SJCRH30 (cell line): ENCODE results near the gene MRPS31. TPM values are rescaled to one million over a fixed set of nuclear protein-coding genes. Genes with fewer than 3 reads are reported as not detected.

Source experiments
- DNase-seq, 2 experiments: peaks; one replicate each; pipeline ENCODE4 v3.0.0-alpha.2; 2015 to 2020
- H3K27ac ChIP-seq: fragments of 250-450 bp; sonication (Bioruptor Pico); 2 replicates; pipeline ENCODE4 v1.5.1; 2020; ENCODE audit warnings: mild to moderate bottlenecking, moderate library complexity
- H3K27me3 ChIP-seq: fragments of 250-450 bp; sonication (Bioruptor Pico); 2 replicates; pipeline ENCODE4 v1.5.1; 2020; ENCODE audit warnings: mild to moderate bottlenecking, moderate library complexity
- H3K36me3 ChIP-seq: fragments of 250-450 bp; sonication (Bioruptor Pico); 2 replicates; pipeline ENCODE4 v1.5.1; 2020; ENCODE audit warnings: mild to moderate bottlenecking, moderate library complexity
- H3K4me1 ChIP-seq: fragments of 250-450 bp; sonication (Bioruptor Pico); 2 replicates; pipeline ENCODE4 v1.5.1; 2020; ENCODE audit warnings: mild to moderate bottlenecking, moderate library complexity
- H3K4me3 ChIP-seq: fragments of 250-450 bp; sonication (Bioruptor Pico); 2 replicates; pipeline ENCODE4 v1.5.1; 2020; ENCODE audit warnings: mild to moderate bottlenecking, moderate library complexity
- H3K9me3 ChIP-seq: fragments of 250-450 bp; sonication (Bioruptor Pico); replicated peaks from 2 replicates; pipeline ENCODE4 v1.5.1; 2020; ENCODE audit warnings: mild to moderate bottlenecking, moderate library complexity
- total RNA-seq: library from RNA; depleted of rRNA; stranded (reverse); fragments of >200 nt; shearing (Covaris generic); gene quantifications from 2 replicates; pipeline ENCODE4 v1.2.3, GENCODE V29; 2014; rRNA removed

MRPS31 gene
- total RNA-seq, 1 experiment from 2014 or later: 38.6 TPM

GRCh38 chr13:40681341-40682146, 89.4 kb downstream of the MRPS31 start:
- H3K4me3 ChIP-seq: peak overlapping the region; percentile 5; the same call in 1 of the 2 replicates
- peak; percentile 79 to 89 for DNase-seq
- H3K4me1 ChIP-seq: peaks cover 18% of the 10 kb centered on the region
- H3K27me3 ChIP-seq: no peaks in the 10 kb centered on the region
- peak overlapping the region; percentile 3; the same call in 1 of the 2 replicates for H3K27ac ChIP-seq
- H3K9me3 ChIP-seq: no peaks in the 10 kb centered on the region
- H3K36me3 ChIP-seq: no peaks in the 10 kb centered on the region

GRCh38 chr13:40680659-40681323, 90.2 kb downstream of the MRPS31 start:
- peak overlapping the region; percentile 3; the same call in 1 of the 2 replicates for H3K27ac ChIP-seq
- H3K36me3 ChIP-seq: no peaks in the 10 kb centered on the region
- no peaks in the 10 kb centered on the region for H3K27me3 ChIP-seq
- H3K4me3 ChIP-seq: 0 out of 2 replicates have a peak overlapping the region, but pooled peaks have one; percentile 5
- no peaks in the 10 kb centered on the region for H3K9me3 ChIP-seq
- H3K4me1 ChIP-seq: peaks cover 18% of the 10 kb centered on the region
- peak in 1 of 2 experiments; percentile 42 for DNase-seq

- H3K27me3 ChIP-seq: no peaks in the 10 kb centered on the region
- H3K36me3 ChIP-seq: no peaks in the 10 kb centered on the region
- H3K27ac ChIP-seq: no peak overlapping the region
- no peaks in the 10 kb centered on the region for H3K9me3 ChIP-seq
- H3K4me3 ChIP-seq: no peak overlapping the region
- peaks cover 18% of the 10 kb centered on the region for H3K4me1 ChIP-seq
- DNase-seq: no peak
Measured at GRCh38 chr13:40679480-40679985, 91.5 kb downstream of the MRPS31 start.

Other genes starting within 250 kb of the MRPS31 start
- 47.0 and 53.7 TPM in 2 replicates for gene FOXO1, start 104.5 kb downstream of the MRPS31 start, total RNA-seq
- 29.6 and 31.5 TPM in 2 replicates for gene SLC25A15, start 18.4 kb upstream of the MRPS31 start, total RNA-seq
- gene ELF1, start 248.1 kb upstream of the MRPS31 start, total RNA-seq: 30.5 and 32.7 TPM in 2 replicates